Fibroblast of skin of back (primary cell): ENCODE measurements around the gene RNF34.

Experiments
- DNase-seq: peaks from one replicate; pipeline ENCODE4 v3.0.0-alpha.2; 2013

The RNF34 gene

DNA sequence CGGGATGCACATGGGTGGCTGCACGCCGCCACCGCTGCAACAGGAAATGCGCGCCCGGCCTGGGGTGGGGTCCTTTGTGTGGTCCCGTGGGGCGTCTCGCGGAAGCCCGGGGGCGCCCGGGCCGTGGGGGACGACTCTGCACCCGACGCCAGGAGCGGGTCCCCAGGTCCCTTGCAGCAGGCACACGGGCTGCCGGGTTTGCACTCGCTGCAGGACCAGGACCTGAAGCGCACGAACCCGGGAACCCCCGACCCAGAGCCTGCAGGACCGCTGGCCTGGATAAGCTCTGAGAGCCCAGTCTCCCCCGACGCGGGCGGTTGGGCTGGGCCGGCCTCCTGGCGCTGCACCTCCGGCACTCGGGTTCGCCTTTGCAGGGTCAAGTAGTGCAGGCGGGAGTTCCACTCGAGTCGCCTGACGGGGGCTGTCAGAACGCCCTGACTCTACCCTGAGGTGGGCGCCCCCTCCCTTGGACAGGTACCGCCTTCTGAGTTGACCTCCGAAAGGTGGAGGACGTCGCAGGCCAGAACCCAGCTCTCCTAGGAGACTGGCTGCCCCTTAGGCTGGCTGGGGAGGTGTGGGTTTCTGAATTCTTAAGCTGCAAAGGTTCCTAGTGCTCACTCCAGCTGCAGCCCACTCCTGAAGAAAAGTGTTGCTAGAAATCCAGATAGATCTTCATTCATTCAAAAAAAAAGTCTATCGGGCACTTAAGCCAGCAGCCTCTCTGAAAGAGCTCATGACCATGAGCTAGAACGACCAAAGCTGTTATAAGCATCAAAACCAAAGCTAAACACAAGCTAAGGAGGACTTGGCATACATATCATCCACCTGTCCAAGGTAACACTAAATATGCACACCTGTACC, 68.0 kb downstream of the RNF34 start:
- DNase-seq: no peak

DNA sequence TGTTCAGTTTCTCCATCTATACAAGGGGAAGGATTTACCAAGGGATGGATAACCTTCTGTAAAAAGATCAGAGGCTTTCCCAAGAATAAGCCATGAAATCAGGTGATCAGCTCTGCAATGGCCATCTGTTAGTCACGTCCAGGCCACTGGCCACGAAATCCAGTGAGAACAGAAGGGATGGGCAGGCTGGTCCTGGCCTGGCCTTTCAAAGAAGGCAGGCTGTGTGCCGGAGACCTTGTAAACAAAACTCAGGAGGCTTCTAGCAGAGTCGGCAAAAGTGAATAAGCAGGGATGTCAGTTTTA, 68.5 kb downstream of the RNF34 start:
- no peak for DNase-seq

DNA sequence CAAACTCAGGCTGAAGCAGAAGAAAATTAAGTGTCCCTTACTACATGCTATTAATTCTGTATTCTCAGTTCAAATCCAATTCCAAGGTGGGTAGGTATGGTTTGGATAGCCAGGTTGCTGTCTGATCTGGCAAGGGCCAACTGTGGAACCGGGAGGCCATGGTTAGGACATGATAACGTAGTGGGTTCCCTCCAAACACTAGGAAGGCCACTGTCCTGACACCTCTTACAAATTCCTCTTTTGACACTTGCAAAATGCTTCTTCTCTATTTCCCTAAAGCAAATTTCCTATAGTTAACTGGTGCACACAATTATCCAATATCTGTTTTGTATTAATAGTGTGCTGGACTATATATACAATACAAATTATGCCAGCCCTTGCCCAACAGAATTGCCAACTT, 70.8 kb downstream of the RNF34 start:
- no peak for DNase-seq

DNA sequence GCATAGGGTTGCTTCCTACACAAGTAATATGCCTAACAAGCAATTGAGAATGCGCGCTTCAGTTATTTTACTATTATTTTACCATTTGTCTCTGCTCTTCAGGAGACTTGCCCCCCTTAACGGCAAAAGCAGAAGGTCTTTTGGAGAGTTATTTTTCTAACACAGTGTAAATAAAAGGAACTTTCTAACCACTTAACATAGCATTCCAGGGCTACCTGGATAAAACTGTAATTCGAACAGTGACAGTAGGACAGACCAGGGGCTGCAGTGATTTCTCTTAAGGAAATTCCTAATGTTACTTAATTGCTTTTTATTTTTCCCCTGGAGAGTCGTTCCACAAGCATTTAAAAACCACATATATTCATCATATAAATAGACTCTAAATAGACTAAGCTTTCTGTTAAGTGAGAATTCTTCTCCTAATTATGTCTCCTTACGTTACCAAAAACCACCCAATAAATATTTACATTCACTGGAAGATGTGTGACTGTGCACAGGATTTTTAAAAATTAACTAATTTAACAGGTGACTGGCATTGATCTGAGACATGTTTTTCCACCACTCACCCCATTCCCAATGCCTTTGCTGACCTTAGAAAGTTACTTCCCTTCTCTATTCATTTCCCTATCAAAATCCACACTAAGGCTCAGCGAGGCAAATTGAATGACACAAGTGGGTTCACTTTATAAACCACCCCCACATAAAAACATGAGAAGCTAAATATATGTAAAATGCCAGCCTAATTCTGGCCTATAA, 72.4 kb downstream of the RNF34 start:
- DNase-seq: no peak
